HepG2 (cell line): ENCODE results near the gene C9orf43. TPM values are rescaled to one million over a fixed set of nuclear protein-coding genes. Genes with fewer than 3 reads are reported as not detected.

Experiments used
- CEBPB ChIP-seq: IDR thresholded peaks from 2 replicates; pipeline ENCODE4 v1.6.1; 2011; ENCODE audit warnings: low read depth, low read length, improper control_type of control experiment, borderline replicate concordance
- DMAP1 ChIP-seq: IDR thresholded peaks from 2 replicates; pipeline ENCODE4 v1.6.1; 2016
- ESRRA ChIP-seq: sonication (generic); formaldehyde crosslinking; IDR thresholded peaks from 2 replicates; pipeline ENCODE4 v1.5.1; 2020; ENCODE audit warnings: mild to moderate bottlenecking, low read depth, missing genetic modification reagents
- ETV5 ChIP-seq: IDR thresholded peaks from 2 replicates; pipeline ENCODE4 v1.6.1; 2018; ENCODE audit warnings: missing biosample characterization, missing genetic modification reagents, inconsistent platforms, borderline replicate concordance
- FOXJ3 ChIP-seq: sonication (generic); formaldehyde crosslinking; IDR thresholded peaks from 2 replicates; pipeline ENCODE4 v1.4.0; 2020; ENCODE audit warnings: missing genetic modification reagents, mild to moderate bottlenecking, borderline replicate concordance
- FOXK1 ChIP-seq: sonication (generic); formaldehyde crosslinking; IDR thresholded peaks from 2 replicates; pipeline ENCODE4 v1.4.0; 2020; ENCODE audit warnings: low read depth, missing genetic modification reagents, borderline replicate concordance
- HIVEP1 ChIP-seq: sonication (generic); formaldehyde crosslinking; IDR thresholded peaks from 2 replicates; pipeline ENCODE4 v1.4.0; 2020; ENCODE audit warnings: mild to moderate bottlenecking, missing genetic modification reagents
- HOXA9 ChIP-seq: sonication (generic); formaldehyde crosslinking; IDR thresholded peaks from 2 replicates; pipeline ENCODE4 v1.8.1; 2022; ENCODE audit warnings: missing genetic modification reagents, mild to moderate bottlenecking, moderate library complexity, borderline replicate concordance
- KDM4B ChIP-seq: sonication (generic); formaldehyde crosslinking; IDR thresholded peaks from 2 replicates; pipeline ENCODE4 v1.4.0; 2020; ENCODE audit warnings: missing genetic modification reagents
- NFIC ChIP-seq: IDR thresholded peaks from 2 replicates; pipeline ENCODE4 v1.6.1; 2012; ENCODE audit warnings: mild to moderate bottlenecking, low read length, inconsistent platforms
- REPIN1 ChIP-seq: sonication (generic); formaldehyde crosslinking; IDR thresholded peaks from 2 replicates; pipeline ENCODE4 v1.8.0; 2022; ENCODE audit warnings: missing genetic modification reagents, low read depth, mild to moderate bottlenecking, borderline replicate concordance
- SMAD9 ChIP-seq: sonication (generic); formaldehyde crosslinking; IDR thresholded peaks from 2 replicates; pipeline ENCODE4 v1.5.1; 2020; ENCODE audit warnings: mild to moderate bottlenecking, missing genetic modification reagents
- YEATS4 ChIP-seq: sonication (generic); formaldehyde crosslinking; IDR thresholded peaks from 2 replicates; pipeline ENCODE4 v1.4.0; 2020; ENCODE audit warnings: missing genetic modification reagents, borderline replicate concordance
- ZNF652 ChIP-seq: IDR thresholded peaks from 2 replicates; pipeline ENCODE4 v1.6.1; 2016; ENCODE audit warnings: low read depth, borderline replicate concordance
- polyA plus RNA-seq, 8 experiments: library from polyadenylated mRNA; depleted of rRNA in 3 of 8; stranded (reverse) in 7 of 8; unstranded in 1 of 8; fragments of >200 nt; fragmentation: Illumina TruSeq in 4 of 8; extraction: Trizol in 4 of 8; gene quantifications; 2 replicates each; pipeline versions ENCODE4 v1.2.1 to v1.2.3, GENCODE V29; 2011 to 2016; ENCODE audit warnings: low read depth in 4 of 8, missing spikeins in 1 of 8, mixed read lengths in 1 of 8; ENCODE audit not compliant: insufficient read depth in 1 of 8
- total RNA-seq, 5 experiments: library from RNA; depleted of rRNA; stranded (reverse); fragments of >200 nt; fragmentation: Illumina TruSeq; extraction: Trizol; gene quantifications; 2 replicates each; pipeline ENCODE4 v1.2.3, GENCODE V29; 2016; ENCODE audit warnings: low read depth in 1 of 5
- TF ChIP-seq, protein P1 (sequence below): sonication (generic); formaldehyde crosslinking; IDR thresholded peaks from 2 replicates; pipeline ENCODE4 v1.4.0; 2020; ENCODE audit warnings: missing genetic modification reagents
- TF ChIP-seq, protein P2 (sequence below): IDR thresholded peaks from 2 replicates; pipeline ENCODE4 v1.6.1; 2016; ENCODE audit warnings: missing biosample characterization, missing genetic modification reagents, low read depth
- TF ChIP-seq, protein P3 (sequence below): sonication (generic); formaldehyde crosslinking; IDR thresholded peaks from 2 replicates; pipeline ENCODE4 v1.4.0; 2020; ENCODE audit warnings: mild to moderate bottlenecking, missing genetic modification reagents
- TF ChIP-seq, protein P4 (sequence below): sonication (generic); formaldehyde crosslinking; IDR thresholded peaks from 2 replicates; pipeline ENCODE4 v1.9.0; 2022; ENCODE audit warnings: missing genetic modification reagents, mild to moderate bottlenecking, borderline replicate concordance
- TF ChIP-seq, protein P5 (sequence below): sonication (generic); formaldehyde crosslinking; IDR thresholded peaks from 2 replicates; pipeline ENCODE4 v1.5.1; 2020; ENCODE audit warnings: mild to moderate bottlenecking, moderate library complexity, missing genetic modification reagents

C9orf43 gene
- total and polyA plus RNA-seq, 2 of the 13 experiments (the other 11 are each of a cell fraction or from before 2014, with no cell fraction given), result 0.24 to 0.31 TPM

DNA sequence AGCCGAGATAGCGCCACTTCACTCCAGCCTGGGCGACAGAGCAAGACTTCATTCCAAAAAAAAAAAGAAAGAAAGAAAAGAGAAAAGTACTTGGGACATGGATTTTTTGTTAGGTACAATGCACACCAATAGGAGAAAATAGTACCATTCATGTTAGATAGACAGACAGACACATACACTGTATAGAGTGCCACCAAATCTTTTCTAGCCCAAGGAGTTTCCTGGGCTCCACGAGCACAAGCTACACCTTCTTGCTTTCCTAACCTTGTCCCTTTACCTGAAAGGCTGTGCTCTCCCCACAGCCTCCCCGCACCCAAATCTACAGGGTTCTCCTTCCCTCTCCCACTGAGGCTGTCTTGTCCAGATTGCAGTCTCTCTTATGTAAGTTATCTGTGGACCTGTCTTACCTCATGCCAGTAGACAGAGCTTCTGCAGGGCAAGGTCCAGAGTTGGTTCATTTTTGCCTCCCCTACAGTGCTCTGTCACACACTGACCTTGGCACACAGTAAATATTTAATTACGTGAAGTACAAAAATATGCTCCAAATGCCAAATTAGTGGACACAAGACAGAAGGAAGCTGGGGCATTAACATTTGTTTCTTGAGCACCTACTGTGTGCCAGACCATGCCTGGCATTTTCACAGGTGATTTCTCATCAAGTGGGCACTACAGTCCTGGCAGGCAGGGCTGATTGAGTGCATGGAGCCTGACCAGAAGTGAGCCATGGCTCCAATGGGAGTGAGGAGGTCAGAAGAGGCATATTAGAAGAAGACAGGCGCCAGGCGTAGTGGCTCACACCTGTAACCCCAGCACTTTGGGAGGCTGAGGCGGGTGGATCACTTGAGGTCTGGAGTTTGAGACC, 15.3 kb upstream of the C9orf43 start (continued):
- TF ChIP-seq CEBPB, result peak; percentile 73
- TF ChIP-seq, protein P1, sequence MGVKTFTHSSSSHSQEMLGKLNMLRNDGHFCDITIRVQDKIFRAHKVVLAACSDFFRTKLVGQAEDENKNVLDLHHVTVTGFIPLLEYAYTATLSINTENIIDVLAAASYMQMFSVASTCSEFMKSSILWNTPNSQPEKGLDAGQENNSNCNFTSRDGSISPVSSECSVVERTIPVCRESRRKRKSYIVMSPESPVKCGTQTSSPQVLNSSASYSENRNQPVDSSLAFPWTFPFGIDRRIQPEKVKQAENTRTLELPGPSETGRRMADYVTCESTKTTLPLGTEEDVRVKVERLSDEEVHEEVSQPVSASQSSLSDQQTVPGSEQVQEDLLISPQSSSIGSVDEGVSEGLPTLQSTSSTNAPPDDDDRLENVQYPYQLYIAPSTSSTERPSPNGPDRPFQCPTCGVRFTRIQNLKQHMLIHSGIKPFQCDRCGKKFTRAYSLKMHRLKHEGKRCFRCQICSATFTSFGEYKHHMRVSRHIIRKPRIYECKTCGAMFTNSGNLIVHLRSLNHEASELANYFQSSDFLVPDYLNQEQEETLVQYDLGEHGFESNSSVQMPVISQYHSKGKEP (CRISPR knock-in tag), result no peak
- peak; percentile 9; the same call in 1 of the 2 replicates for TF ChIP-seq KDM4B (CRISPR knock-in tag)
- TF ChIP-seq, protein P2, sequence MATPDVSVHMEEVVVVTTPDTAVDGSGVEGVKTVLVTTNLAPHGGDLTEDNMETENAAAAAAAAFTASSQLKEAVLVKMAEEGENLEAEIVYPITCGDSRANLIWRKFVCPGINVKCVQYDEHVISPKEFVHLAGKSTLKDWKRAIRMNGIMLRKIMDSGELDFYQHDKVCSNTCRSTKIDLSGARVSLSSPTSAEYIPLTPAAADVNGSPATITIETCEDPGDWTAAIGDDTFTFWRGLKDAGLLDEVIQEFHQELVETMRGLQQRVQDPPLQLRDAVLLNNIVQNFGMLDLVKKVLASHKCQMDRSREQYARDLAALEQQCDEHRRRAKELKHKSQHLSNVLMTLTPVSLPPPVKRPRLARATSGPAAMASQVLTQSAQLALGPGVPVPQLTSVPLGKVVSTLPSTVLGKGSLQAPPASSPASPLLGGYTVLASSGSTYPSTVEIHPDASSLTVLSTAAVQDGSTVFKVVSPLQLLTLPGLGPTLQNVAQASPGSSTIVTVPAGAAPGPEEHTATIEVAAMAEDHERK (CRISPR knock-in tag), result 0 out of 2 replicates have a peak, but pooled peaks have one; percentile 22
- TF ChIP-seq, protein P3, sequence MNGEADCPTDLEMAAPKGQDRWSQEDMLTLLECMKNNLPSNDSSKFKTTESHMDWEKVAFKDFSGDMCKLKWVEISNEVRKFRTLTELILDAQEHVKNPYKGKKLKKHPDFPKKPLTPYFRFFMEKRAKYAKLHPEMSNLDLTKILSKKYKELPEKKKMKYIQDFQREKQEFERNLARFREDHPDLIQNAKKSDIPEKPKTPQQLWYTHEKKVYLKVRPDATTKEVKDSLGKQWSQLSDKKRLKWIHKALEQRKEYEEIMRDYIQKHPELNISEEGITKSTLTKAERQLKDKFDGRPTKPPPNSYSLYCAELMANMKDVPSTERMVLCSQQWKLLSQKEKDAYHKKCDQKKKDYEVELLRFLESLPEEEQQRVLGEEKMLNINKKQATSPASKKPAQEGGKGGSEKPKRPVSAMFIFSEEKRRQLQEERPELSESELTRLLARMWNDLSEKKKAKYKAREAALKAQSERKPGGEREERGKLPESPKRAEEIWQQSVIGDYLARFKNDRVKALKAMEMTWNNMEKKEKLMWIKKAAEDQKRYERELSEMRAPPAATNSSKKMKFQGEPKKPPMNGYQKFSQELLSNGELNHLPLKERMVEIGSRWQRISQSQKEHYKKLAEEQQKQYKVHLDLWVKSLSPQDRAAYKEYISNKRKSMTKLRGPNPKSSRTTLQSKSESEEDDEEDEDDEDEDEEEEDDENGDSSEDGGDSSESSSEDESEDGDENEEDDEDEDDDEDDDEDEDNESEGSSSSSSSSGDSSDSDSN (CRISPR knock-in tag), result peak; percentile 48; the same call in 1 of the 2 replicates
- peak; percentile 29; the same call in 1 of the 2 replicates for TF ChIP-seq YEATS4
- TF ChIP-seq SMAD9 (CRISPR knock-in tag), result no peak
- 0 out of 2 replicates have a peak, but pooled peaks have one; percentile 30 for TF ChIP-seq HIVEP1 (CRISPR knock-in tag)
- peak; percentile 58; the same call in 1 of the 2 replicates for TF ChIP-seq ETV5 (CRISPR knock-in tag)
- TF ChIP-seq, protein P4, sequence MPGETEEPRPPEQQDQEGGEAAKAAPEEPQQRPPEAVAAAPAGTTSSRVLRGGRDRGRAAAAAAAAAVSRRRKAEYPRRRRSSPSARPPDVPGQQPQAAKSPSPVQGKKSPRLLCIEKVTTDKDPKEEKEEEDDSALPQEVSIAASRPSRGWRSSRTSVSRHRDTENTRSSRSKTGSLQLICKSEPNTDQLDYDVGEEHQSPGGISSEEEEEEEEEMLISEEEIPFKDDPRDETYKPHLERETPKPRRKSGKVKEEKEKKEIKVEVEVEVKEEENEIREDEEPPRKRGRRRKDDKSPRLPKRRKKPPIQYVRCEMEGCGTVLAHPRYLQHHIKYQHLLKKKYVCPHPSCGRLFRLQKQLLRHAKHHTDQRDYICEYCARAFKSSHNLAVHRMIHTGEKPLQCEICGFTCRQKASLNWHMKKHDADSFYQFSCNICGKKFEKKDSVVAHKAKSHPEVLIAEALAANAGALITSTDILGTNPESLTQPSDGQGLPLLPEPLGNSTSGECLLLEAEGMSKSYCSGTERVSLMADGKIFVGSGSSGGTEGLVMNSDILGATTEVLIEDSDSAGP (CRISPR knock-in tag), result peak; percentile 60; the same call in 1 of the 2 replicates
- TF ChIP-seq ESRRA (CRISPR knock-in tag), result peak; percentile 59; the same call in 1 of the 2 replicates
- TF ChIP-seq HOXA9 (CRISPR knock-in tag), result no peak
- TF ChIP-seq DMAP1 (CRISPR knock-in tag), result peak; percentile 32; the same call in 1 of the 2 replicates
- TF ChIP-seq FOXK1 (CRISPR knock-in tag), result peak; percentile 56; the same call in 1 of the 2 replicates
- TF ChIP-seq REPIN1, result peak; percentile 62; the same call in 1 of the 2 replicates
- peak; percentile 51; the same call in 1 of the 2 replicates for TF ChIP-seq NFIC
- peak; percentile 85; the same call in 1 of the 2 replicates for TF ChIP-seq FOXJ3 (CRISPR knock-in tag)
- TF ChIP-seq, protein P5, sequence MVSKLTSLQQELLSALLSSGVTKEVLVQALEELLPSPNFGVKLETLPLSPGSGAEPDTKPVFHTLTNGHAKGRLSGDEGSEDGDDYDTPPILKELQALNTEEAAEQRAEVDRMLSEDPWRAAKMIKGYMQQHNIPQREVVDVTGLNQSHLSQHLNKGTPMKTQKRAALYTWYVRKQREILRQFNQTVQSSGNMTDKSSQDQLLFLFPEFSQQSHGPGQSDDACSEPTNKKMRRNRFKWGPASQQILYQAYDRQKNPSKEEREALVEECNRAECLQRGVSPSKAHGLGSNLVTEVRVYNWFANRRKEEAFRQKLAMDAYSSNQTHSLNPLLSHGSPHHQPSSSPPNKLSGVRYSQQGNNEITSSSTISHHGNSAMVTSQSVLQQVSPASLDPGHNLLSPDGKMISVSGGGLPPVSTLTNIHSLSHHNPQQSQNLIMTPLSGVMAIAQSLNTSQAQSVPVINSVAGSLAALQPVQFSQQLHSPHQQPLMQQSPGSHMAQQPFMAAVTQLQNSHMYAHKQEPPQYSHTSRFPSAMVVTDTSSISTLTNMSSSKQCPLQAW (CRISPR knock-in tag), result peak; percentile 97
- no peak for TF ChIP-seq ZNF652 (CRISPR knock-in tag)
